Measurements from ENCODE around the gene DUSP22. TPM values are rescaled to one million over a fixed set of nuclear protein-coding genes. Genes with fewer than 3 reads are reported as not detected.

DUSP22 gene
- polyA plus RNA-seq, 2 of the 4 experiments (the other 2 are of a cell fraction), result 6.2 to 11.3 TPM

DNA sequence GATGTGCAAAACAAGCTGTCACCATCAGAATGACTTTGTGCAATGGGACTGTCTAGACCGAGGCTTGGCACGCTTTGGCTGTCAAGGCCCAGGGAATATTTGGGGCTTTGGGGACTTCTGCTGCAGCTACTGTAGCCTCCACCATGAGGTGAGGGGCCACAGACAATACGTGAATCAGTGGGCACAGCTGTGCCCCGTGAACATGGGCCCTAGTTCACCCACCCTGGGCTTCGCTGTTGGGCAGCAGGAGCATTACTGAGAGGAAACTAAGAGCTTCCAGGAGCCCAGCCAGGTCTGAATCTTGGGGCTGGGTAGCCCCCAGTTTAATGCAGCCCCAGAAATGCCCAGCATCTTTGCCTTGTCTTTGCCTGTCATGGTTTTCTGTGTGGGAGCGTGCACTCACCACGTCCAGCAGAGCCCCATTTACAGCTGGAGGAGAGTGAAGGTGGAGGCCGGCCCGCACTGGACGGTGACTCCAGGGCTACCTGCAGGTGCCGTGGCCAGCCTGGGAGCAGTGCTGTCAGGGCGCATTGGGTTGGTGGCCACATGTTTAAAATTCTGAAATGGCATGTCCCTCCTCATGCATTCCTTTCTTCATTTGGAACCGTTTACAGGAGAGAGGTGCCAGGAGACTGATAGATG lies 34.7 kb downstream of the DUSP22 start:
- Histone ChIP-seq H3K4me1 (no peaks in the 10 kb centered on the region), H3K9me3 (no peaks in the 10 kb centered on the region), H3K4me2 (no peak overlapping the region), H3K27ac (no peak overlapping the region), H3K4me3 (no peak overlapping the region)
- ChIA-PET CTCF (no interaction called here), POLR2A (no interaction called here)
- TF ChIP-seq, protein P1, sequence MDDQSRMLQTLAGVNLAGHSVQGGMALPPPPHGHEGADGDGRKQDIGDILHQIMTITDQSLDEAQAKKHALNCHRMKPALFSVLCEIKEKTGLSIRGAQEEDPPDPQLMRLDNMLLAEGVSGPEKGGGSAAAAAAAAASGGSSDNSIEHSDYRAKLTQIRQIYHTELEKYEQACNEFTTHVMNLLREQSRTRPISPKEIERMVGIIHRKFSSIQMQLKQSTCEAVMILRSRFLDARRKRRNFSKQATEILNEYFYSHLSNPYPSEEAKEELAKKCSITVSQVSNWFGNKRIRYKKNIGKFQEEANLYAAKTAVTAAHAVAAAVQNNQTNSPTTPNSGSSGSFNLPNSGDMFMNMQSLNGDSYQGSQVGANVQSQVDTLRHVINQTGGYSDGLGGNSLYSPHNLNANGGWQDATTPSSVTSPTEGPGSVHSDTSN (IDR thresholded peaks at IDR 0.05), result no peak
- no peak for TF ChIP-seq RFX5 (IDR thresholded peaks at IDR 0.05)
- TF ChIP-seq CBX2 (IDR thresholded peaks at IDR 0.05; ENCODE audit: borderline replicate concordance, low read depth), result no peak
- no peak for ATAC-seq
- DNase-seq (ENCODE audit: low read depth in 1 of 2, low spot score in 1 of 2), result no peak
- no peak for FAIRE-seq
- 98% methylated on average over 6 of the region's 13 CpGs for WGBS (ENCODE audit: missing lambda C conversion rate)

- CTCF ChIA-PET, result interaction anchor here (1.0 kb wide), 1 partner anchor 9 kb away, joined by 3 read pairs; no protein-coding TSS in a partner anchor
- TF ChIP-seq NFE2L2 (conservative IDR thresholded peaks at IDR 0.05; ENCODE audit: low read length), result no peak
- TF ChIP-seq RARB (CRISPR knock-in tag; IDR thresholded peaks at IDR 0.05), result no peak
- TF ChIP-seq, protein P2, sequence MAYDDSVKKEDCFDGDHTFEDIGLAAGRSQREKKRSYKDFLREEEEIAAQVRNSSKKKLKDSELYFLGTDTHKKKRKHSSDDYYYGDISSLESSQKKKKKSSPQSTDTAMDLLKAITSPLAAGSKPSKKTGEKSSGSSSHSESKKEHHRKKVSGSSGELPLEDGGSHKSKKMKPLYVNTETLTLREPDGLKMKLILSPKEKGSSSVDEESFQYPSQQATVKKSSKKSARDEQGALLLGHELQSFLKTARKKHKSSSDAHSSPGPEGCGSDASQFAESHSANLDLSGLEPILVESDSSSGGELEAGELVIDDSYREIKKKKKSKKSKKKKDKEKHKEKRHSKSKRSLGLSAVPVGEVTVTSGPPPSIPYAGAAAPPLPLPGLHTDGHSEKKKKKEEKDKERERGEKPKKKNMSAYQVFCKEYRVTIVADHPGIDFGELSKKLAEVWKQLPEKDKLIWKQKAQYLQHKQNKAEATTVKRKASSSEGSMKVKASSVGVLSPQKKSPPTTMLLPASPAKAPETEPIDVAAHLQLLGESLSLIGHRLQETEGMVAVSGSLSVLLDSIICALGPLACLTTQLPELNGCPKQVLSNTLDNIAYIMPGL (CRISPR knock-in tag; IDR thresholded peaks at IDR 0.05; ENCODE audit: borderline replicate concordance), result no peak
- no peak for TF ChIP-seq POLR2A (IDR thresholded peaks at IDR 0.05; ENCODE audit: low read length)
- WGBS (ENCODE audit: missing lambda C conversion rate), result 84% methylated on average over 10 of the region's 10 CpGs
- Histone ChIP-seq H3K27ac (no peak overlapping the region), H3K4me3 (no peak overlapping the region), H3K9me3 (no peaks in the 10 kb centered on the region), H3K4me1 (no peaks in the 10 kb centered on the region), H3K4me2 (no peak overlapping the region)
- POLR2A ChIA-PET, result no interaction called here
- DNase-seq (ENCODE audit: low read depth in 1 of 2, low spot score in 1 of 2) (no peak), FAIRE-seq (no peak), ATAC-seq (no peak)
These were observed 35.3 kb downstream of the DUSP22 start for GRCh38 chr6:327538-328116.

DNA sequence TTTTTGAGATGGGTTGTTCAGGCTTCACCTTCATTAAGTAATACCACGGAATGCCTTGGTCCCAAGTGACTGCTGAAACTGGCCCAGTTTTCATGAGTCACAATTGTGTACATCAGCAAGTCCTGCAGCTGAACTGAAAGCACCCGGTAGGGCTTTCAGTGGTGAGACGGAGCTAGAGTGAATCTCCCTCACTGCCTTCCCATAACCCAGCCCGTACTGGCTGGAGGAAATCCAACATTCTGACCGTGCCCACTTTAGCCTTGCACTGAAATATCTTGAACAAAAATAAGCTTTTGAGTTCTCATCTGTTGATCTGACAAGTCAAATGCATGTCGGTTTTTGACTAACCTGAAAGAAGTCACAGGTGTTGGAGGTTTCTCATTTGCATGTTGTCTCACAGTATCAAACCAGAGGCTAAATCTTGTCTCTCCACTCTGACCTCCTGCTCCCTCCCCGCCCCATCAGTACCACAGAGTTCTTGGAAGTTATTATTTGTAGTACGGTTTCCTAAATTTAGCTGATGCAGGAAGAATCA lies 35.9 kb downstream of the DUSP22 start:
- no peak overlapping the region for H3K27ac ChIP-seq
- WGBS (ENCODE audit: missing lambda C conversion rate), result 73% methylated on average over 8 of the region's 8 CpGs
- ATAC-seq, result no peak
- no peak overlapping the region for H3K4me3 ChIP-seq
- no peak for FAIRE-seq
- TF ChIP-seq ZNF302 (CRISPR knock-in tag; IDR thresholded peaks at IDR 0.05), result no peak
- TF ChIP-seq EP300 (IDR thresholded peaks at IDR 0.05), result no peak
- TF ChIP-seq E2F6 (IDR thresholded peaks at IDR 0.05; ENCODE audit: borderline replicate concordance, low read depth), result no peak
- ChIA-PET CTCF (interaction anchor here (1.0 kb wide), 1 partner anchor 8 kb away, joined by 3 read pairs; no protein-coding TSS in a partner anchor), POLR2A (no interaction called here)
- no peak overlapping the region for H3K4me2 ChIP-seq
- no peaks in the 10 kb centered on the region for H3K9me3 ChIP-seq
- DNase-seq (ENCODE audit: low read depth in 1 of 2, low spot score in 1 of 2), result no peak
- no peaks in the 10 kb centered on the region for H3K4me1 ChIP-seq

DNA sequence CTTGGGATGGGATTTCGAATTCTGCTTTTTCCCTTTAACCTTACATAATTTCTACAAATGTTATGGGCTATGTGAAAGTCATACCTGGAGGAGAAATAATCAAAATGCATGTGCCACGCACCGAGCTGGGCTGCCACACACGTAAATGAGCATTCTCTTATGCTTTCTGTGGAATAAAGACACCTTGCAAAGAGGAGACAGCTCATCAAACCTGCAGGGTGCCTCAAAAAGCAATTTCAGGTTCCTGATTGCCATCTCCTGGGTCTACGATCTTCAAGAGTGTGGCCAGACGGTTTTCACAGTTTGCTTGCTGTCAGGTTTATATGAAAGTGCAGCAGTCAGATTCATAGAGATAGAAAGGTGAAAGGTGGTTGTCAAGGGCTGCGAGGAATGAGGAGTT lies 36.6 kb downstream of the DUSP22 start:
- no peak overlapping the region for H3K27ac ChIP-seq
- ChIA-PET POLR2A (no interaction called here), CTCF (interaction anchor here (1.0 kb wide), 1 partner anchor 8 kb away, joined by 3 read pairs; no protein-coding TSS in a partner anchor)
- no peaks in the 10 kb centered on the region for H3K9me3 ChIP-seq
- DNase-seq (ENCODE audit: low read depth in 1 of 2, low spot score in 1 of 2) (no peak), ATAC-seq (no peak), FAIRE-seq (no peak)
- TF ChIP-seq RNF2 (IDR thresholded peaks at IDR 0.05; ENCODE audit: borderline replicate concordance, low read depth) (no peak), FOXS1 (CRISPR knock-in tag; IDR thresholded peaks at IDR 0.05) (no peak), FOSB (CRISPR knock-in tag; IDR thresholded peaks at IDR 0.05) (no peak), USF2 (IDR thresholded peaks at IDR 0.05) (no peak), ESRRA (IDR thresholded peaks at IDR 0.05; ENCODE audit: borderline replicate concordance, low read length) (no peak), JUNB (IDR thresholded peaks at IDR 0.05) (no peak), CHD4 (IDR thresholded peaks at IDR 0.05; ENCODE audit: borderline replicate concordance) (no peak), KDM1A (IDR thresholded peaks at IDR 0.05; ENCODE audit: low read depth) (no peak), CEBPB (IDR thresholded peaks at IDR 0.05) (no peak), SREBF2 (IDR thresholded peaks at IDR 0.05) (no peak), MAFK (IDR thresholded peaks at IDR 0.05; ENCODE audit: partially characterized antibody) (no peak), CBX8 (IDR thresholded peaks at IDR 0.05) (no peak), BHLHE40 (IDR thresholded peaks at IDR 0.05; ENCODE audit: low read depth, low read length) (no peak), RFX5 (IDR thresholded peaks at IDR 0.05) (no peak), ZSCAN20 (CRISPR knock-in tag; IDR thresholded peaks at IDR 0.05) (no peak), ZNF302 (CRISPR knock-in tag; IDR thresholded peaks at IDR 0.05) (no peak), NFE2L2 (conservative IDR thresholded peaks at IDR 0.05; ENCODE audit: low read length) (no peak)
- no peaks in the 10 kb centered on the region for H3K4me1 ChIP-seq
- WGBS (ENCODE audit: missing lambda C conversion rate), result 88% methylated on average over 7 of the region's 7 CpGs
- no peak overlapping the region for H3K4me2 ChIP-seq
- no peak overlapping the region for H3K4me3 ChIP-seq
